SKM-1 treated with dmso at 0.1 percent for 144 hours (cell line): ENCODE data around the gene ANKDD1A.
A peak's percentile ranks its signal among the peaks of the same experiment; 100 is the strongest.

Experiments
- DNase-seq: peaks from one replicate; lab custom pipeline; 2025; ENCODE audit not compliant: unreplicated experiment; lab: John Stamatoyannopoulos, UW

The ANKDD1A gene

DNA sequence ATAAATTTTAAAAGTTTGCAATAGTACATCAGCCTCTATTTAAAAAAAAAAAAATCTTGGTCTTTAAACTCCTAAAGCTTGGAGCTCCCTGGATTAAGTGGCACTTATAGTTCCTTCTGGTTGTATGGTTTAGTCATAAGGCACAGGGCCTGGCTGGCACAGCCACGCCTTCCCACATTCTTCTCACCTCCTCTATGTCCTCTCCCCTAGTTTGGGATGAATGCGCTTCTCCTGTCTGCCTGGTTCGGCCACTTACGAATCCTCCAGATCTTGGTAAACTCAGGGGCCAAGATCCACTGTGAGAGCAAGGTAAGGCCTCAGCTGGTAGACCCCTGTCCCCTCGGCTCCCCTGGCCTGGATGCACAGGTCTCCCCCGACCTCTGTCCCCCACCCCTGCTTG is 10.0 kb downstream of the ANKDD1A start:
- DNase-seq: no peak

DNA sequence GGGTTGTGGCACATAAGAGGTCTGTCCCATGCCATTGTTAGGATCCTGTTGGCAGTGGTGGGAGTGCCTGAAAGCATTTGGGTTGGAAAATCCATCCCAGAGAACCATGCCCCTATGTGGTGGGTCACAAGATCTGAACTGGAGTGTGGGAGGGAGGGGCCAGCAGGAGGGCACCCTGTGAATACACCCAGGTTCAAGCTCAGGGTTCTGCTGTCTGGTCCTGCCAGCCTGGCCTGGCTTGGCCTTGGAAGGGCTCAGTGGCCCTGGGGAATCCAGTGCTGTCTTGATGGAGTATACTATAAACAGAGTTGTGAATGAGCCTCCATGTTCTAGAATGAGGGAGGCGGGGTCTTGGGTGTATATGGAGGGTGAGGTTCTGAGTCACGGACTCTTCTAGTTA is 11.8 kb downstream of the ANKDD1A start:
- DNase-seq: no peak

DNA sequence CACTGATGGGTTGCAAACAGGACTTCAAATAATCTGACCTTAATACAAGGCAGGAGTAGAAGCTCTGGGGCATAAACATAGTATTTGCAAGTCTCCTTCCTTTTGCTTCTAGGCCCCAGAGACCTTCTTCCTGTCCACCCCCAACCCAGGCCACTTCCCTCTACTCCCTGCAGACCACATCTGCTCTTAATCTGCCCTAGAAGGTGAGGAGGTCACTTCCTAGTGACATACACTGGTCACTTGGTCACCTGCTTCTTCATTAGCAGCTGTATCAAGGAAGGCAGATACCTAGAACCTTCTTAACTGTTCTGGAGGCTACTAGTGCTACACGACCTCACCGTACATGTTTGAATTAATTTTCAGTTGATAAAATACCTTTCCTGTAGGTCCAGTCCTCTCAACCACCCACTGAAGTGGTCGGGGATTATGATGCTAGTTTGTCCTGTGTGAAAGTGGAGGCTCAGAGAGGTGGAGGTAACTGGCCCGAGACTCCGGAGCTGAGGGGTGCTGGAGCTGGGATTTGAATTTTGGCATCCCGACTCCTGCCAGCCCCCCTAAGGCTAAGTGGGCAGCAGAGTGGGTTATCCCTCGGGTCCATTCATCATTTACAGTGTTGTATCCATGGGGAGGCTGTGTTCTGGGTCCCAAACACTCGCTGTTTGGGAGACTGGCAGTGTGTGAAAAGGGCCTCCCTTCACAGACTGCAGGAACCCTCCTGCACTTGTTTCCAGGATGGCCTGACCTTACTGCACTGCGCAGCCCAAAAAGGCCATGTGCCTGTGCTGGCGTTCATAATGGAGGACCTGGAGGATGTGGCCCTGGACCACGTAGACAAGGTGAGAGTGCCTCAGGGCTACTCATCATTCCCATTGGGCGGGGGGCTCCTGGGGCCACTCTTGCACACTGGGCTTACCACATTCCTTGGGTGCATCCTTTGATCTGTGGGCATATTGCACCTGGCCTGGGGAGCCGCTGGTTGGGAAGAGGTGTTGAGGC is 13.9 kb downstream of the ANKDD1A start:
- peak; percentile 29 for DNase-seq

DNA sequence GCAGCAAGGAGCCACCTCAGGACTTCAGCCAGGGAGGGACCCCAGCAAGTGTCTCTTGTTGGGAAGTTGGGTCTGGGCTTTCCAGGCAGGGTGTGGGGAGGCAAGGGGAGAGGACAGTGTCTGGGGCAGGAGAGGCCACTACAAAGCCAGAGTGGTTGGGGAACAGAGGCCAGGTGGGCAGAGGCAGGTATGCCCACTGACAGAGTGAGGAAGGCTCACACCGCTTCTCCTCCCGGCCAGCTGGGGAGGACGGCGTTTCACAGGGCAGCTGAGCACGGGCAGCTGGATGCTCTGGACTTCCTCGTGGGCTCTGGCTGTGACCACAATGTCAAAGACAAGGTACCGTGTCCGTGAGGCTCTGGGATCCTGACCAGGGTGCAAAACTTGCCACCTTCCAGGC is 15.0 kb downstream of the ANKDD1A start:
- DNase-seq: no peak

DNA sequence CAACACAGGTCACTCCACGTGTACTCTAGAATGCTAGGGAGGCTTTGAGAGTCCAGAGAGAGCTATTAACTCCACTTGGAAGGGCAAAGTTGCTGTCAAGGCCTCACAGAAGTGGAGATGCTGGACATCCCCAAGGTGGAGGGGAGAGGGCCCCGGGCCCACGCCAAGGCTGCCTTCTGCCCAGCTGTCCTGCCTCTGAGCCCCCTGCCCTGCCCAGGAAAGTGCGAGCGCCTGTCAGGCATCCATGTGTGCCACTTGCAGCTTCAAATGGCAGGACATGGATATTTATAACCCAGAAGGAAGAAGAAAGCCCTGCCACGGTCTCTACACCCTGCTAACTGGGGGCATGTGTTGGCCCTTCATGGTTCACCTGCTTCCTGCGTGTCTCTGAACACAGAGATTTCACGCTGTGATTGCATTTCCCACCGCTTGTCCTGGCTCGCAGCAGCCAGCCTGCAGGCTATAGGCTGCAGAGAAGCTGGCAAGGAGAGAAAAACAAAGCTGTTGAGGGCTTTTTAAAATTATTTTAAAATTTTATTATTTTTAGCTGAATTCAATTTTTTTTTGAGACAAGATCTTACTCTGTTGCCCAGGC is 17.0 kb downstream of the ANKDD1A start:
- no peak for DNase-seq

DNA sequence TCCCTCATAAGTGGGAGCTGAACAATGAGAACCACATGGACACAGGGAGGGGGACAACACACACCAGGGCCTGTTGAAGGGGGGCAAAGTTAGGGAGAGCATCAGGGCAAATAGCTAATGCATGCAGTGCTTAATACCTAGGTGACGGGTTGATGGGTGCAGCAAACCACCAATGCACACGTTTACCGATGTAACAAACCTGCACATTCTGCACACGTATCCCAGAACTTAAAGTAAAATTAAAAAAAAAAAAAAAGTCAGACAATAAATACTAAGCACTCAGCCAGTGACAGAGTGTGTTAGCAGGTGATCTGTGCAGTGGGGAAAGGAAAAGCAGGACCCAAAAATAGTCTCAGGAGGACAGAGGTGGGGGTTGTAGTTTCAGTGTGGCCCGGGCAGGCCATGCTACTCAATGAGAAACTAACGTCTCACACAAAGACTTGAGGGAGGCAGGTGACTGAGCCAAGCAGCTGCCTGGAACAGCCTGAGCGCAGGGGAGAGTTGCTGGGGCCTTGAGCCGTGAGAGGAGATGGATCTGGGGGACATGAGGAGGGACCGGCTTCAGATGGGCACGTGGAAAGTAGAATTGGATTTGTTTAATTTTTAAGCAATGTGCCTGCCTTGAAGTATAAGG is 18.4 kb downstream of the ANKDD1A start:
- DNase-seq: no peak

DNA sequence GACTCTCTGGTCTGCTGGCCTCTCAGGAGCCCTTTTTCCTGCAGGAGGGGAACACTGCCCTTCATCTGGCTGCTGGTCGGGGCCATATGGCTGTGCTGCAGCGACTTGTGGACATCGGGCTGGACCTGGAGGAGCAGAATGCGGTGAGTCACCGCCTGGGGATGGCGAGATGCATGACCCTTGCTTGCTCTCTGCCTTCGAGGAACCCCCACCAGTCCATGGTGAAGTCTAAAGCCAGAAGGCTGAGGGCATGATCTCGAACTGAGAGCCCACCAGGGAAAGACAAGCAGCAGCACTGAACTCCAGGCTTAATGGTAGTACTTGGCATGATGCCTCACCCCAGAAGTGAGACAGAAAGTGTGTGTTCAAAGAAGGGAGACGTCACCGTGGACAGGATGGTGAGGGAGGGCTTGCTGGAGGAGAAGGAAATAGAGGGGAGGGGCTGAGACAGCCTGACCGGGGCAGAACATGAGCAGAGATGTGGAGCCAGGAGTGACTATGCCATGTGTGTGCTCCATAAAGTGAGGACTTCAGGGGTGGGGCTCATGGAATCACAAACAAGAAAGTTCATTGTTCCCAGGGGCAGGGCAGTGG is 19.2 kb downstream of the ANKDD1A start:
- no peak for DNase-seq

DNA sequence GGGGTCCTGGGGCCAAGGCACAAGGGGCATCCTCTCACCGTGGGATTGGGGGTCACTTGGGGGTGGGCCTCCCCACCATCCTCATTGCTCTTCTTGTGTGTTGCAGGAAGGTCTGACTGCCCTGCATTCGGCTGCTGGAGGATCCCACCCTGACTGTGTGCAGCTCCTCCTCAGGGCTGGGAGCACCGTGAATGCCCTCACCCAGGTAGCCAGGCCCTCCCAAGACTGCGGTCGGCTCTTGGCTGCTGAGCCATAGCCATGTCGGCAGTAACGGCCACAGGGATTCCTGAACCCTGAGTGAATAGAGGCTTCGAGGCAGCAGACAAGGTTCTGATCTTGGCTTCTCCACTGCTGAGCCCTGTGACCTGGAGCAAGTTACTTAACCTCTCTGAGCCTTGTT is 19.7 kb downstream of the ANKDD1A start:
- DNase-seq: no peak

DNA sequence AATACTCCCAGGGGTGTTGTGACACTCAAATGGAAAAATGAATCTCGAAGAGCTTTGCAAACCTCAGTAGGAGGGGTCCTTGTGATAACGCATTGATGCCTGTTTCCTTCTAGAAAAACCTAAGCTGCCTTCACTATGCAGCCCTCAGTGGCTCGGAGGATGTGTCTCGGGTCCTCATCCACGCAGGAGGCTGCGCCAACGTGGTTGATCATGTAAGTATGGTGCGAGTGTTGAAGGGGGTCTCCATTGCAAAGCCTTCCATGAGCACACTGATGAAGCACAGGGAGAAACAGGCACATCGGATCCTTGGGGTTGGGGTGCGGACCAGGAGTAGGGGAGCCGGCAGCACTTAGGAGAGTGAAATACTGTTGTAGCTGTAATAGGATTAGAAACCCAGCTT is 22.3 kb downstream of the ANKDD1A start:
- no peak for DNase-seq

DNA sequence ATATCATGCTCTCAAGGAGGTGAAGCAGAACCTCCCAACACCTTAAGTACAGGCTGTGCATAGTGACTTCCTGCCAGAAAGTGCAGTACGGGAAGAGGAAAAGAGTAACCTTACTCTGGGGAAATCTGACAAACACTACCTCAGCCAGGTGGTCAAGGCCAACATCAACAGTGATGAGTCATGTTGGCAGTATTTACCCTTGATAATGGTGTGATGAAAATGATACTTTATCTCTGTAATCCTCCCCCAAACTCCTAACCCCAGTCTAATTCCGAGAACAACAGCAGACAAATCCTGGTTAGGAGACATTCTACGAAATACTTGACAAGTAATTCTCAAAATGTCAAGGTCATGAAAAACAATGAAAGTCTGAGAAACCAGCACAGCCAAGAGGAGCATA is 26.5 kb downstream of the ANKDD1A start:
- DNase-seq: no peak

DNA sequence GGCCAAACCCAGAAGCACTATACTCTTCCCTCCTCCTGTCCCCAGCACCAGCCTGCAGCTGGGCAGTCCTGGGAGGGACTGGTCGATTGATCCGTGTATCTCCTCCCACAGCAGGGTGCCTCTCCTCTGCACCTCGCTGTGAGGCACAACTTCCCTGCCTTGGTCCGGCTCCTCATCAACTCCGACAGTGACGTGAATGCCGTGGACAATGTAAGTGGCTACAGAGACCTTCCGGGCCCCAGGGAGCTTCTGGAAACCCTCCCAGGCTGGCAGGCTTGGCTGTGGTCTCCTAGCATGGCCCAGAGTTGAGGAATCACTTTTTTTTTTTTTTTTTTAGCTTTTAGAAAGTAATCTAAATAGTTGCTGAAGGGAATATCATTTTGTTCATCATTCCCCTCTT is 30.7 kb downstream of the ANKDD1A start:
- DNase-seq: no peak

DNA sequence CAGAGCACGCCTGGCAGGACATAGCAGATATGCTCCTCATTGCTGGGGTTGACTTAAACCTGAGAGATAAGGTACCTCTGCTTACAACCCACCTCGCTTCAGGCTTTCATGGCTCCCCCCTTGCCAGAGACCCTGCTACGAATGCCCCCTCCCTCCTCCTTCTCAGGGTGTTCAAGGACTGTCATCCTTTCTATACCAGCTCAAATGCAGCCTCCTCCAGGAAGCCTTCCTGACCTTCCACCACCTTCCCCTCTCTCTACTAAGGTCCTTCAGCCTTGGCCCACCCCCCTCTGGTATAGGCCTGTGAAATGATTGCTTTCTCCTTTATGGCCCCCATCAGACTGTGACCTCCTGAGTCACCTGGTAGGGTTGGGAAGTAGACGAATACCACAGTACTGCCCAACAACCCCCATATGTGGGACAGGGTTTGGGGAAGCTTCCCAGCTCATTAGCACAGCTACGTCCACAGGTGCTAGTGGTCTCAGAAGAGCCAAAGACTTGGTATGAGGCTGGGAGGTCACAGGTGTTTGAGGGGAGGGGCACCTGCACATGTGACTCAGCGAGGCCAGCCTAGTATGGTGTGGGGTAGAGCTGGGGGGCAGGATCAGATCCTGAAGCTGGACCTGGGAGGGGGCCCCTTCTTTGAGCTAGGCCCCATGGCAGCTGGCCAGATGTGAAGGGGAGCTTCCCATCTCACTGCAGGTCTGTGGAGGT is 32.0 kb downstream of the ANKDD1A start:
- DNase-seq: no peak

DNA sequence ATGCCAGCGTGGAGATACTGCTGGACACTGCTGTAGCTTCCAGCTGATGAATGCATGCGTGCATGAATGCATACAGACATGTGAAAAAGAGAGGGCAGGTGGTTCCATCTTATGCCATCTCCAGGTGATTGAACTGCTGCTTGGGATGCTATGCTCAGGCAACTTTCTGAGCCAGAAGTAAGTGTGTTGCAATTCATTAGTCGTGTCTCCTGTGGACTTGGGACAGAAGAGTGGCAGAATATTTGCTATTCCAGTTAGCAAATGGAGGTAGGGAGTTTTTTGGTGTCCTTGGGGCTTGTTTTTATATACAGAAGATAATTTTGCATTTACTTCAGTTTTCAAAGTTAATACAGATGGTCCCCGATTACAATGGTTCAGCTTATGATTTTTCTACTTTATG is 33.3 kb downstream of the ANKDD1A start:
- no peak for DNase-seq

DNA sequence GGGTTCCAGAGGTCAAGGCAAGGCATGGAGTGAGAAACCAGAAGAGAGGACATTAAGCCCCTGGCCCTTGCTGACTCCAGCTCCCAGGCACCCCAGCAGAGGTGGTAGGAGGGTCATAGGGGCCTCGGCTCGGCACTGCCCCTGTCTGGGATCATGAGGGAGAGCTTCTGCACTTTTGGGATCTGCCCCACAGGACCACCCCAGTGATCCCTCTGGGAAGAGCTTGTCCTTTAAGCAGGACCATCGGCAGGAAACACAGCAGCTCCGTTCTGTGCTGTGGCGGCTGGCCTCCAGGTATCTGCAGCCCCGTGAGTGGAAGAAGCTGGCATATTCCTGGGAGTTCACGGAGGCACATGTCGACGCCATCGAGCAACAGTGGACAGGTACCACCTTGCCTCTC is 35.5 kb downstream of the ANKDD1A start:
- DNase-seq: no peak

DNA sequence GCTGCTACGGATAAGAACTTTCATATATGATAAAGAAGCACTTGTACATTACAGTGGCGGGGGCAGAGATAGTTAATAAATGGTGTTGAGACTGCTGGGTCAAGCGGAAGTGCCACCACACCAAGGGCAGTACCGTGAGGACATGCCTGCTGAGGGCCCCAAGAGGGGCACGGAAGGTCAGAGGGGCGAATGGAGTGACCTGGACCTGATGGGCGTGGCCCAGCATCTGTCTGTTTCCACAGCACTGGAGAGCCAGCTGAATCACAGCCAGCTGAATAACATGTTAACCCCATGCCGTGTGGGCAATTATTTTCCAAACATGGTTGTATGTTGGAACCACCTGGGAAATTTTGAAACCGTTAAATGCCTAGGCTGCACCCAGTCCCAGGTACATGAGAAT is 37.2 kb downstream of the ANKDD1A start:
- no peak for DNase-seq

DNA sequence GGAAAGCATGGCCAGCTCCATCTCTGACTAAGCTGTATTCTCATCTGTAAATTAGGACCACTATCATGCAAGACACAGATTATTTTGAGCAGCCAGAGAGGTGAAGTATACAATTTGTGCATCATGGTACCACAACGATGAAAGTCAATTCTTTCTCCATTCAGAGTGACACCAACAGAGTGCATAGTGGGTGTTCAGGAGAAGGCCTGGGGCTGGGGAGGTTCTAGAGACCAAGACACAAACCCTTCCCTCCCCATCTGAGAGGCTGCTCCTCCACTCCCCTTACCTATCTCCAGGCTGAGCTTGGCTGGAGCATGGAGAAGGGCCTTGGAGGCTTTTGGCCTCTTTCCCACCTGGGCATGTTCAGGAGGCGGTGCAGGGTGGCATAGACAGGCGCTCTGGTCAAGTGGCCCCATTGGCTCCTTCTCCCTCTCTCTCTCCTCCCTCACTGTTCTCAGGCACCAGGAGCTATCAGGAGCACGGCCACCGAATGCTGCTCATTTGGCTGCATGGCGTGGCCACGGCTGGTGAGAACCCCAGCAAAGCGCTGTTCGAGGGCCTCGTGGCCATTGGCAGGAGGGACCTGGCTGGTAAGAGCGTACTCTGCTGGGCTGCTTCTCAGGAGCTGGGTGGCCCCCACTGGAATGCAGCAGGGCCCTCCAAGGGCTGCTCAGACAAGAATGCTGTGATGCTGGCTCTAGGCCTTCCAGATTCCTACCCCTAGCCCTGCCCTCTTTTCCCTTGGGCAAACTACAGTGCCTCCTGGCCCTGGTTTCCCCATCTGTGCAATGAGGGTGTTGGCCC is 37.9 kb downstream of the ANKDD1A start:
- DNase-seq: no peak

DNA sequence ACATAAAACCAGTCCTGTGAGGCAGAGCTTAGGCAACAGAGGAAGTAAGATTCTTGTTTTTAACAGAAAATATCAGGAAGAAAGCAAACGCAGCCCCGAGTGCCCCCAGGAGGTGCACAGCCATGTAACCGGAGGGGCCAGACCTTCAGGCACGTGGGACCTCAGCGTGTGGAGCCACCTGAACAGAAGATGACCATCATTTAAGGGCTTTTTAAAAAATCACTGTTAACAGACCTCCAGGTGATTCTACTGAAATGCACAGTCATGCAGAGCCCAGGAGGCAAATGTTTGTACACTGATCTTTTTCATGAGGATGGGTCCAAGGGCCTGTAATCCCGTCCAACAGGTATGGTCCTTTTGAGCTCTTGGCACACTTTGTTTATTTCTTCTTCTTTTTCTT is 39.2 kb downstream of the ANKDD1A start:
- DNase-seq: peak; percentile 19

DNA sequence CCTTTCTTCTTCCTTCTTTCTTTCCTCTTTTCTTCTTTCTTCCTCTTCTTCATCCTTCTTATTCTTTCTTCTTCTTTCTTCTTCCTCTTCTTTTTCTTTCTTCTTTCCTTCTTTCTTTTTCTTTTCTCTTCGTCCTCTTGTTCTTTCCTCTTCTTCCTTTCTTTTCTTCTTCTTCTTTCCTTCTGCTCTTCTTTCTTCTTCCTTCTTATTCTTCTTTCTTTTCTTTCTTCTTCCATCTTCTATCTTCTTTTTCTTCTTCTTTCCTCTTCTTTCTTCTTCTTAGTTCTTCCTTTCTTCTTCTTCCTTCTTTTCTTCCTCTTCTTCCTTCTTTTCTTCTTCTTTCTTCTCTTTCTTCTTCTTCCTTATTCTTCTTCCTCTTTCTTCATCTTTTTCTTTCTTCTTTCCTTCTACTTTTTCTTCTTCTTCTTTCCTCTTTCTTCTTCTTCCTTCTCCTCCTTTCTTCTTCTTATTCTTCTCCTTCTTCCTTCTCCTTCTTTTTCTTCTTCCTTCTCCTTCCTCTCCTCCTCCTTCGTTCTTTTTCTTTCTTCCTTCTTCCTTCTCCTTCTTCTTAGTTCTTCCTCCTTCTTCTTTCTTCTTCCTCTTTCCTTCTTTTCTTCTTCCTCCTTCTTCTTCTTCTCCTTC is 40.2 kb downstream of the ANKDD1A start:
- no peak for DNase-seq

DNA sequence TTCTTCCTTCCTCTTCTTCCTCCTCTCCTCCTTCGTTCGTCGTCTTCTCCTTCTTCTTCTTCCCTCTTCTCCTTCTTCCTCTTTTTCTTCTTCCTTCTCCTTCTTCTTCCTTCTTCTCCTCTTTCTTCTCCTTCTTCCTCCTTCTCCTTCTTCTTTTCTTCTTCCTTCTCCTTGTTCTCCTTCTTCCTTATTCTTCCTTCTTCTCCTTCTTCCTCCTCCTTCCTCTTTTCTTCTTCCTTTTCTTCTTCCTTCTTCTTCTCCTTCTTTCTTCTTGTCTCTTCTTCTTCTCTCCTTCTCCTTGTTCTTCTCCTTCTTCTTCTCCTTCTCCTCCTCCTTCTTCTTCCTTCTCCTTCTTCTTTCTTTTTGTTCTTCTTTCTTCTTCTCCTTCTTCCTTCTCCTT is 42.7 kb downstream of the ANKDD1A start:
- no peak for DNase-seq

DNA sequence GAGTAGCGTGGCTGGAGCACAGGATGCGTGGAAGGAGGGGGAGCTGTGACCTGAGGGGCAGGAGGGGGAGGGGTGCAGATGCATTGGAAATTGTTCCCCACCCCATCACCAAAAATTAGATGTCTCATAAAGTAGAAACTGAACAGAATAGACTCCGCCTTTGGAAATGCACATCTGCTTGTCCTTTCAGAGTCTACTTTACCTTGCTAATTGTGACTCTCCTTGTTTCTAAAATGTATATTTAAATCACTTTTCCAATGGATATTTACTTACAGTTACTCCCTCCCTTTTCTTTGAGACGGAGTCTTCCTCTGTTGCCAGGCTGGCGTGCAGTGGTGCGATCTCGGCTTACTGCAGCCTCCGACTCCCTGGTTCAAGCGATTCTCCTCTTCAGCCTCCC is 47.4 kb downstream of the ANKDD1A start:
- DNase-seq: no peak
